ENCODE measurements around the gene PACSIN2.

Gene PACSIN2

GRCh38 chr22:42856865-42857704, 157.9 kb downstream of the PACSIN2 start, which contains the start of gene ARFGAP3:
Gene ARFGAP3, minus strand, starts transcription at chr22:42857273. Its CDS starts 91 bp downstream, at chr22:42857182.
- DNase-seq (ENCODE audit: extremely low read depth, insufficient read length) = peak; percentile 97

DNA sequence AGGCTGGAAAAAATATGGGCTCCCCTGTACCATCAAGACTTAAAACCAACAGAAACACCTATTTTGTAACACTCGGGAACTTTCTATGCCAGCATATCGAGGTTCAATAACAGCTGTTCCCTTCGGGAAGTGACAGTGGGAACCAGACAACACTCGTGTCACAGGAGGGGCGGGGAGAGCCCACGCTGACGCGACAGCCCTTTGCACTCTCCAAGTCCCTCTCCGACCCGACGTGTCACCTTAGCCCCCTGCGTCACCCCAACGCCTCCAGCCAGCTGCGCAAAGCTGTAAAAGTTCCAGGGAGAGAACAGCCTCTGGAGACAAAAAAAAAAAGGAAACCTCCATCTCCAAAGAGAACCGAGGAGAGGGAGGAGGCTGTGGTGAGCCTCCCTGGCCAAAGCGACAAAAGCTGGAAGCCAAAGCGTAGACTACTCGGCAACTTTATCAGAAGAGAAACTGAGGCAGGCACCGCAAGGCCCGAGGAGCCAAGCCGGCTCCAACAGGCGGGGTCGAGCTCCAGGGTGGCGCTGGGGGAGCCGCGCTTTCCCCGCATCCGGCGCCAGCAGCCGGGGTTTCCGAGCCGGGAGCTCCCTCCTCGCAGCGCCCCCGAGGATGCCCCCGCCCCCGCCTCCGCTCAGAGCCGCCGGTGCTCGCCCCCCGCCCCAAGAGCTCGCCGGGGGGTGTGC, 158.6 kb downstream of the PACSIN2 start:
- peak overlapping the region; percentile 88 for H3K4me3 ChIP-seq (replicated peaks; ENCODE audit: low read depth, low read length)
- H3K27me3 ChIP-seq (replicated peaks; ENCODE audit: control insufficient read depth, insufficient read depth, low read length) = no peaks in the 10 kb centered on the region
- no peaks in the 10 kb centered on the region; the same call in 1 of the 2 replicates for H3K36me3 ChIP-seq (ENCODE audit: control insufficient read depth, insufficient read depth, low read length)
- peak; percentile 57 for DNase-seq (ENCODE audit: extremely low read depth, insufficient read length)
- TF ChIP-seq CTCF (IDR thresholded peaks at IDR 0.05; ENCODE audit: insufficient read depth, low read length, poor library complexity, severe bottlenecking) = no peak

More at GRCh38 chr22:42856865-42857704, 157.9 kb downstream of the PACSIN2 start, which contains the start of gene ARFGAP3:
- Histone ChIP-seq H3K4me3 (replicated peaks; ENCODE audit: low read depth, low read length) (peak within 1 kb of the TSS; percentile 88), H3K36me3 (ENCODE audit: control insufficient read depth, insufficient read depth, low read length) (no peaks in the 10 kb centered on the region; the same call in 1 of the 2 replicates), H3K27me3 (replicated peaks; ENCODE audit: control insufficient read depth, insufficient read depth, low read length) (no peaks in the 10 kb centered on the region)
- TF ChIP-seq CTCF (IDR thresholded peaks at IDR 0.05; ENCODE audit: insufficient read depth, low read length, poor library complexity, severe bottlenecking) = no peak

DNA sequence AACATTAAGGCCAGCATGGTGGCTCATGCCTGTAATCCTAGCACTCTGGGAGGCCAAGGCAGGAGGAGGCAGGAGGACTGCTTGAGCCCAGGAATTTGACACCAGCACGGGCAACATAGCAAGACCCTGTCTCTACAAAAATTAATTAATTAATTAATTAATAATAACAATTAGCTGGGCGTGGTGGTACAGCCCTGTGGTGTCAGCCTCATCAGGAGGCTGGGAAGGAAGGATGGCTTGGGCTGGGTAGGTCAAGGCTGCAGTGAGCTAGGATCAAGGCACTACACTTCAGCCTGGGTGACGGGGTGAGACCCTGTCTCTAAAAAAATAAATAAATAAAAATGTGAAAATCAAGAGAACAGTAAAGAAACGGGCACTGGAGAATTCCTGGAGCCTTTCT, 159.2 kb downstream of the PACSIN2 start:
- Histone ChIP-seq H3K27me3 (replicated peaks; ENCODE audit: control insufficient read depth, insufficient read depth, low read length) (no peaks in the 10 kb centered on the region), H3K36me3 (ENCODE audit: control insufficient read depth, insufficient read depth, low read length) (no peaks in the 10 kb centered on the region; the same call in 1 of the 2 replicates), H3K4me3 (replicated peaks; ENCODE audit: low read depth, low read length) (peak overlapping the region; percentile 88)
- no peak for TF ChIP-seq CTCF (IDR thresholded peaks at IDR 0.05; ENCODE audit: insufficient read depth, low read length, poor library complexity, severe bottlenecking)
- DNase-seq (ENCODE audit: extremely low read depth, insufficient read length) = no peak

GRCh38 chr22:42855211-42855610, 159.7 kb downstream of the PACSIN2 start:
- no peaks in the 10 kb centered on the region for H3K27me3 ChIP-seq (replicated peaks; ENCODE audit: control insufficient read depth, insufficient read depth, low read length)
- TF ChIP-seq CTCF (IDR thresholded peaks at IDR 0.05; ENCODE audit: insufficient read depth, low read length, poor library complexity, severe bottlenecking) = no peak
- peak overlapping the region; percentile 88 for H3K4me3 ChIP-seq (replicated peaks; ENCODE audit: low read depth, low read length)
- H3K36me3 ChIP-seq (ENCODE audit: control insufficient read depth, insufficient read depth, low read length) = no peaks in the 10 kb centered on the region; the same call in 1 of the 2 replicates
- no peak for DNase-seq (ENCODE audit: extremely low read depth, insufficient read length)

DNA sequence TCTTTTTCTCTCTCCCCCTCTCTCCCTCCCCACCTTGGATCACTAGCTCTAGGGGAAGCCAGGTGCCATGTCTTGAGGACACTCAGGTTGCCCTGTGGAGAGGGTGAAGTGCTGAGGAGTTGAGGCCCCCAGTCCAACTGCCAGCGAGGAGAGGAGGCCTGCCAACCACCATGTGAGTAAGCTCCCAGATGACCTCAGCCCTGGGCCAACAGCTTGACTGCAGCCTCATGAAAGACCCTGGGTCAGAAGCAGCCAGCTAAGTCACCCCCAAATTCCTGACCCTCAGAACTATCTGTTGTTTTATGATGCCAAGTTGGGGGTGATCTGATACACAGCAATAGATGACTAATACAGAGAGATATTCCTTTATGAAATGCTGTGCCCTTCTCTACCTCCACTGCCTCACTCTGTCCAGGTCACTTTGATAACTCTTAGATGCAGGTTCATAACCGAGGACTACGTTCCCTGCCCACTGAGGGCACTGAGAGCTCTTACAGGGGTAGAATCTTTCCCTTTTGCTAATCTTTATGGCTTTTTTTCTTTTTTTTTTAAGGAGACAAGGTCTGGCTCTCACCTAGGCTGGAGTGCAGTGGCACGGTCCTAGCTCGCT, 165.9 kb downstream of the PACSIN2 start:
- TF ChIP-seq CTCF (IDR thresholded peaks at IDR 0.05; ENCODE audit: insufficient read depth, low read length, poor library complexity, severe bottlenecking) = no peak
- peaks cover 4% of the 10 kb centered on the region for H3K36me3 ChIP-seq (ENCODE audit: control insufficient read depth, insufficient read depth, low read length)
- no peak for DNase-seq (ENCODE audit: extremely low read depth, insufficient read length)
- H3K4me3 ChIP-seq (replicated peaks; ENCODE audit: low read depth, low read length) = no peak overlapping the region
- no peaks in the 10 kb centered on the region for H3K27me3 ChIP-seq (replicated peaks; ENCODE audit: control insufficient read depth, insufficient read depth, low read length)
